Retinal pigment epithelial cell (primary cell): Measurements from ENCODE around the gene TMEM63A.

Source experiments
- DNase-seq: peaks from one replicate; pipeline ENCODE4 v3.0.0-alpha.2; 2010; ENCODE audit warnings: low read depth
- H3K4me3 ChIP-seq: 2 replicates; pipeline ENCODE4 v1.5.1; 2011; ENCODE audit warnings: mild to moderate bottlenecking, low read length, control low read depth, moderate library complexity
- TF ChIP-seq, protein P1 (sequence below): conservative IDR thresholded peaks from 2 replicates; pipeline ENCODE4 v1.5.1; 2011; ENCODE audit warnings: low read depth, low read length, control low read depth, inconsistent platforms

TMEM63A gene

GRCh38 chr1:225896937-225897549, 14.9 kb upstream of the TMEM63A start:
- no peak overlapping the region for H3K4me3 ChIP-seq
- TF ChIP-seq, protein P1, sequence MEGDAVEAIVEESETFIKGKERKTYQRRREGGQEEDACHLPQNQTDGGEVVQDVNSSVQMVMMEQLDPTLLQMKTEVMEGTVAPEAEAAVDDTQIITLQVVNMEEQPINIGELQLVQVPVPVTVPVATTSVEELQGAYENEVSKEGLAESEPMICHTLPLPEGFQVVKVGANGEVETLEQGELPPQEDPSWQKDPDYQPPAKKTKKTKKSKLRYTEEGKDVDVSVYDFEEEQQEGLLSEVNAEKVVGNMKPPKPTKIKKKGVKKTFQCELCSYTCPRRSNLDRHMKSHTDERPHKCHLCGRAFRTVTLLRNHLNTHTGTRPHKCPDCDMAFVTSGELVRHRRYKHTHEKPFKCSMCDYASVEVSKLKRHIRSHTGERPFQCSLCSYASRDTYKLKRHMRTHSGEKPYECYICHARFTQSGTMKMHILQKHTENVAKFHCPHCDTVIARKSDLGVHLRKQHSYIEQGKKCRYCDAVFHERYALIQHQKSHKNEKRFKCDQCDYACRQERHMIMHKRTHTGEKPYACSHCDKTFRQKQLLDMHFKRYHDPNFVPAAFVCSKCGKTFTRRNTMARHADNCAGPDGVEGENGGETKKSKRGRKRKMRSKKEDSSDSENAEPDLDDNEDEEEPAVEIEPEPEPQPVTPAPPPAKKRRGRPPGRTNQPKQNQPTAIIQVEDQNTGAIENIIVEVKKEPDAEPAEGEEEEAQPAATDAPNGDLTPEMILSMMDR, result no peak

DNA sequence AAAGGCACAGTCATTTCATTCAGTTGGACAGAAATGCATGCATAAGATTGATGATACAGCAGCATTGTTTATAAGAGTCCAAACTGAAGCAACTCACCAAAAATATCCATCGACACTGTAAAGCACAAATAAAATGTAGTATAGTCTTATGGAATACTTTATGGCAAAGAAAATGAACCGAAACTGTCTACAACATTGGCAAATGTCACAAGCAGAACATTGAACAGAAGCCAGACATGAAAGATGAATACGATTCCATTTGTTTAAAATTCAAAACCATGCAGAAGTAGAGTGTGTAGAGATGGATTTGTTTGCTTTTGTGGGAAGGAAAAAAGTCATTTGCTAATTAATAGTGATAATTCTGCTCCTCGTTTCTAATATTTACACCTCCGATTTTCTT, 14.3 kb upstream of the TMEM63A start:
- no peak overlapping the region for H3K4me3 ChIP-seq
- TF ChIP-seq, protein P1, result no peak
- no peak for DNase-seq

More at GRCh38 chr1:225896937-225897549, 14.9 kb upstream of the TMEM63A start:
- no peak for DNase-seq

DNA sequence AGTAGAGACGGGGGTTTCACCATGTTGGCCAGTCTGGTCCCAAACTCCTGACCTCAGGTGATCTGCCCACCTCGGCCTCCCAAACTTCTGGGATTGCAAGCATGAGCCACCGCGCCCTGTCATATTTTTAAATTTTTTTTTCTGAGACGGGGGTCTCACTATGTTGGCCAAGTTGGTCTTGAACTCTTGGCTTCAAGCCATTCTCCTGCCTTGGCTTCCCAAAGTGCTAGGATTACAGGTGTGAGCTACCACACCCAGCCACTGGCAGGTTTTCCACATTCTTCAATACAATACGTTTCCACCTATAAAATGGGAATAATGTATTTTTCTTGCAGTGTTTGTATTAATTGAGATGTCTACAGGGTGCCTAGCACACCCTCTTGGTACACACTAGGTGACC, 10.1 kb upstream of the TMEM63A start:
- TF ChIP-seq, protein P1, result no peak
- H3K4me3 ChIP-seq, result no peak overlapping the region
- no peak for DNase-seq

DNA sequence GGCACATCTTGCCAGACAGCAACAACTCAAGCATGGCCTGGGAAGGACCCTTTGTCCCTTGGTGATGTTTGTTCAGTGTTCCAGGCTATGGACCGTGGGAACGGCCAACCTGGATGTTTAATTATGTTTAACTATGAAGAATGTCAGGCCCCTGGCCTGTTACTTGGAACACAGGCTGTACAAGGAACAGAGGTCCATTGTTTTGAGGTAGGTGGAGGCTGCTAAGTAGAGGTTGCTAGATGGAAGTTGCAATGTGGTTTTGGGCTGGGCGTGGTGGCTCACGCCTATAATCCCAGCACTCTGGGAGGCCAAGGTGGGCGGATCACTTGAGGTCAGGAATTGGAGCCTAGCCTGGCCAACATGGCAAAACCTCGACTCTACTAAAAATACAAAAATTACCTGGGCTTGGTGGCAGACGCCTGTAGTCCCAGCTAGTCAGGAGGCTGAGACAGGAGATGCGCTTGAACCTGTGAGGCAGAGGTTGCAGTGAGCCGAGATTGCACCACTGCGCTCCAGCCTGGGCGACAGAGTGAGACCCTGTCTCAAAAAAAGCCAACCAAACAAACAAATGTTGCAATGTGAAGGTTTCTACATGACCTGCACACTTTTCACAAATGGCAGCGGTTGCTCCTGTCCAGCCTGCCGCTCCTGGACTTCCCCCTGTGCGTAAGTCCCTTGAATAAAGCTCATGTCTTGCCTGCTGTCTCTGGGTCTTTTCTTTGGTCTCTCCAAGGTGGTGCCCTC, 9.2 kb upstream of the TMEM63A start:
- TF ChIP-seq, protein P1, result no peak
- H3K4me3 ChIP-seq, result no peak overlapping the region
- DNase-seq, result no peak

DNA sequence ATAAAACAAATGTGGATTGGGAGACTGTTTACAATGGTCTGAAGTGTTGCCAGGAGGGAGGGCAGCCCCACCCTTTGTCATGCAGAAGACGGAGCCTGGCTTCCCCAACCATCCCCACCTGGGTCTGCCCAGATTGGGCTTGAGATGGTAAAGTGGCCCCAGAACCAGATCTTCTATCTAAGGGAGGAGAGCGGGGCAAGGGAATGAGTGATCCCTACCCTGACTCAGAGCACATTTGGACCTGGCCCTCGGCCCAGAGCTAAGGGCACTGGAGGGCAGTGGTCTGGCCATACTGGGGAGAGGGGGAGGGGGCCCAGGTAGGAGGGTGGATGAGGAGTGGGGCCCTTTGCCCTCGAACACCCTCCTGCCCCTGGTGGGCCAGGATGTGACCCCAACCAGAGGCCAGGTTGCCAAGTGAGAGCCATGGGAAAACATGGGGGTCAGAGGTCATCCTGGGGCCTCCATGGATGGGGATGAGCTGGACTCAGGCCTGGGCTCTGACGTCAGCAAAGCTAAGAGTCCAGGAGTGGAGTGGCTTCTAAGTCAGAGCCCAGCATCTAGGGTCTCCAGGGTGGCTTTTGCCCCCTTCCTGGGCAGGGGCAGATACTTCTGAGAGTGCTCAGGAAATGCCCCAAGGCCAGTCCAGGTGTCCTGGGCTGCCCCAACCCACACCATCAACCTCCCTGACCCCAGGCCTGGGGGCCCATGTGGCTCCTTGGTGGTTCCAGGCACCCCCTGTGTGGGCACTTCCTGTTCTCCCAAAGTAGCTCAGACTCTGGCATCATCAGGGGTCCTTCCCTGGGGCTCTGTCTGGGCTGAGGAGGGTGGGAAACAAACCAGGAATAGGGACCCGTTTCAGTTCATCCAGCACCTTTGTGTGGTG, 8.4 kb upstream of the TMEM63A start:
- no peak for DNase-seq
- TF ChIP-seq, protein P1, result no peak
- H3K4me3 ChIP-seq, result no peak overlapping the region

DNA sequence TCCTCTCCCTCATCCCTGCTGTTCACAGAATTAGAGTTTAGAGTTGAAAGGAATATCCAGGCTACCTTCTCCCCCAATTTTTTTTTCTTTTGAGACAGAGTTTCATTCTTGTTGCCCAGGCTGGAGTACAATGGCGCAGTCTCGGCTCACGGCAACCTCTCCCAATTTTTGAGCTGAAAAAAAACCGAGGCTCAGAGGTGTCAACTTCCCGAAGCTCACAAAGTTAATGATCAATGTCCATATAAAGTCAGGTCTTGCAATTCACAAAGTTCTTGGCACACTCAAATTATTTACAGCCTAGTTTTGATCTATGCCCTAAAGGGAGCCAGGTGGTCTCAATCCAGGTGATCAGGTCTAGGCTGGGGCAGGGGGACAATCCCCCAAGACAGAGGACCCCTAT, 7.6 kb upstream of the TMEM63A start:
- TF ChIP-seq, protein P1, result no peak
- no peak overlapping the region for H3K4me3 ChIP-seq
- DNase-seq, result no peak
